ENCODE data around the gene C14orf119. TPM values are rescaled to one million over a fixed set of nuclear protein-coding genes. Genes with fewer than 3 reads are reported as not detected.

C14orf119 gene
- polyA plus RNA-seq, 3 donors, result 17.5 to 110 (median 106) TPM

- Mint-ChIP-seq H3K4me1 (peaks cover 36% of the 10 kb centered on the region), H3K9me3 (no peaks in the 10 kb centered on the region), H3K4me3 (no peak overlapping the region), H3K27me3 (ENCODE audit: low read depth in 3 of 3) (peaks cover 0 to 2% (median 2%) of the 10 kb centered on the region in 3 donors), H3K27ac (no peak overlapping the region), H3K36me3 (peaks cover 0 to 2% of the 10 kb centered on the region in 2 donors)
- no peaks in the 10 kb centered on the region for H4K20me1 ChIP-seq (ENCODE audit: insufficient read depth, low read length)
- no peaks in the 10 kb centered on the region for H3K79me2 ChIP-seq (ENCODE audit: insufficient read depth, low read length)
- no peak overlapping the region for H3K9ac ChIP-seq (ENCODE audit: insufficient read depth, low read length, poor library complexity, severe bottlenecking)
- no peaks in the 10 kb centered on the region for H3K27me3 ChIP-seq (ENCODE audit: control insufficient read depth in 2 of 2, insufficient read depth in 2 of 2, low read length in 2 of 2)
- no peak overlapping the region for H2AFZ ChIP-seq (ENCODE audit: insufficient read depth, low read depth, low read length, poor library complexity, severe bottlenecking)
- WGBS (ENCODE audit: insufficient coverage), result no CpG with 5 or more reads among the region's 1 CpG
- no peaks in the 10 kb centered on the region for H3K9me3 ChIP-seq (replicated peaks in 1 of 2; ENCODE audit: control insufficient read depth in 1 of 2, insufficient read depth in 1 of 2, low read length in 2 of 2)
- no peak for DNase-seq
- H3K4me2 ChIP-seq (replicated peaks; ENCODE audit: extremely low read depth, low read length, poor library complexity, severe bottlenecking), result no peak overlapping the region
- H3K27ac ChIP-seq (ENCODE audit: low read depth in 1 of 2, low read length in 2 of 2), result no peak overlapping the region
- H3K4me1 ChIP-seq (ENCODE audit: control insufficient read depth in 1 of 2, insufficient read depth in 2 of 2, low read length in 2 of 2), result peaks cover 38 to 53% of the 10 kb centered on the region in 2 donors
- no peak overlapping the region for H3K4me3 ChIP-seq (replicated peaks in 1 of 3; ENCODE audit: low read depth in 2 of 3, low read length in 3 of 3)
- H3K36me3 ChIP-seq (replicated peaks in 1 of 2; ENCODE audit: control insufficient read depth in 1 of 2, insufficient read depth in 2 of 2, low read length in 2 of 2), result no peaks in the 10 kb centered on the region
- no peak for TF ChIP-seq CTCF (IDR thresholded peaks at IDR 0.05)
- intact Hi-C loops (cut with micrococcal nuclease), result loop anchor here (5.0 kb wide), 2 partner anchors 32 to 42 kb away; no protein-coding TSS in a partner anchor
These were observed 14.5 kb downstream of the C14orf119 start for GRCh38 chr14:23109769-23110168.

- Histone ChIP-seq H3K9me3 (replicated peaks in 1 of 2; ENCODE audit: control insufficient read depth in 1 of 2, insufficient read depth in 1 of 2, low read length in 2 of 2) (no peaks in the 10 kb centered on the region), H3K4me1 (ENCODE audit: control insufficient read depth in 1 of 2, insufficient read depth in 2 of 2, low read length in 2 of 2) (peaks cover 40 to 54% of the 10 kb centered on the region in 2 donors), H3K36me3 (replicated peaks in 1 of 2; ENCODE audit: control insufficient read depth in 1 of 2, insufficient read depth in 2 of 2, low read length in 2 of 2) (no peaks in the 10 kb centered on the region), H4K20me1 (ENCODE audit: insufficient read depth, low read length) (no peaks in the 10 kb centered on the region), H3K27ac (ENCODE audit: low read depth in 1 of 2, low read length in 2 of 2) (no peak overlapping the region), H3K4me3 (replicated peaks in 1 of 3; ENCODE audit: low read depth in 2 of 3, low read length in 3 of 3) (no peak overlapping the region), H3K27me3 (ENCODE audit: control insufficient read depth in 2 of 2, insufficient read depth in 2 of 2, low read length in 2 of 2) (no peaks in the 10 kb centered on the region), H3K79me2 (ENCODE audit: insufficient read depth, low read length) (no peaks in the 10 kb centered on the region), H3K9ac (ENCODE audit: insufficient read depth, low read length, poor library complexity, severe bottlenecking) (no peak overlapping the region), H3K4me2 (replicated peaks; ENCODE audit: extremely low read depth, low read length, poor library complexity, severe bottlenecking) (no peak overlapping the region), H2AFZ (ENCODE audit: insufficient read depth, low read depth, low read length, poor library complexity, severe bottlenecking) (no peak overlapping the region)
- no peak for TF ChIP-seq CTCF (IDR thresholded peaks at IDR 0.05)
- H3K27me3 Mint-ChIP-seq (ENCODE audit: low read depth in 3 of 3), result peaks cover 0 to 2% (median 2%) of the 10 kb centered on the region in 3 donors
- WGBS (ENCODE audit: insufficient coverage), result 39% methylated on average over 2 of the region's 5 CpGs
- peaks cover 0 to 3% of the 10 kb centered on the region in 2 donors for H3K36me3 Mint-ChIP-seq
- no peaks in the 10 kb centered on the region for H3K9me3 Mint-ChIP-seq
- no peak overlapping the region for H3K27ac Mint-ChIP-seq
- intact Hi-C loops (cut with micrococcal nuclease), result loop anchor here in 1 of 2 donors (5.0 kb wide), 1 partner anchor 33 kb away; no protein-coding TSS in a partner anchor
- no peak overlapping the region for H3K4me3 Mint-ChIP-seq
- peaks cover 36% of the 10 kb centered on the region for H3K4me1 Mint-ChIP-seq
- no peak for DNase-seq
These were observed 15.5 kb downstream of the C14orf119 start for GRCh38 chr14:23110579-23111365.

Measured in CD14-positive monocyte (primary cell).